Middle frontal gyrus (tissue), 1 donor: ENCODE results near the gene VLDLR.

ENCODE experiments used
- DNase-seq: peaks from one replicate; pipeline ENCODE4 v3.0.0-alpha.2; 2015; ENCODE audit warnings: low spot score; ENCODE audit errors: extremely low spot score

Gene VLDLR

DNA sequence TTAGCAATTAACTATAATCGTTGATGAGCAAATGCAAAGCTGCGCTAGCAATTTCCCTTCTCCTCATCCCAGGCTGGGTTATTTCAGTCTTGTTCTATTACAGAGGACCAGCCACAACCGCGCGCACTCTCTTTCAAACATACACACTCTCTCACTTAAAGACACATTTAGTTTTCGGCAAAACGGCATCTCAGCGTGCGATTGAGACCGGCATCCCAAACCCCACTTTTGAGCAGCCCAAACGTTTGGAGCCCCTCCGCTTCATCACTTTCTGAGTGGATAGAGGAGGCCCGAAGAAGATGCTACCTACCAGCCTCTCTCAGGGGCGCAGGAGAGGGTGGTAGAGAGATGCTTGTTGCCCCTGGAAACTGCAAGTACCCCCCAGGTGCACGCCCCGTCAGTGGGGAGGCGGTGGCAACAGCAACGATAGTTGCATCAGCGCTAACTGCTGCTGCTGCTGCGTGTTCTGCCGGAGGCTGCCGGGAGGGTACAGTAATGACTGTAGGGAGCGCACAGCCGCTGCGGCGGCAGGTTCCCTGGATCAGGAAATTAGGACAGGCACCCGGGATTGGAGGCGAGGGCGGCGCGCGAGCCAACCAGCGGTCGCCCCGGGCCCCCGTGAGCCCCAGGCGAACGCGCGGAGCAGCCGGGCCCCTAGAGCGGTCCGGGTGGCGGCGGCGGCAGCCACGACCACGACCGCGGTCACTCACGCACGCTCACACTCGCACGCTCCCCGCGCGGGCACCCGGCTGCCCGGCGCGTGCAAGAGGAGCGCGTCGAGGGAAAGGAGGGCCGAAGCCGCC, 467 bp upstream of the VLDLR start:
- DNase-seq, result no peak

DNA sequence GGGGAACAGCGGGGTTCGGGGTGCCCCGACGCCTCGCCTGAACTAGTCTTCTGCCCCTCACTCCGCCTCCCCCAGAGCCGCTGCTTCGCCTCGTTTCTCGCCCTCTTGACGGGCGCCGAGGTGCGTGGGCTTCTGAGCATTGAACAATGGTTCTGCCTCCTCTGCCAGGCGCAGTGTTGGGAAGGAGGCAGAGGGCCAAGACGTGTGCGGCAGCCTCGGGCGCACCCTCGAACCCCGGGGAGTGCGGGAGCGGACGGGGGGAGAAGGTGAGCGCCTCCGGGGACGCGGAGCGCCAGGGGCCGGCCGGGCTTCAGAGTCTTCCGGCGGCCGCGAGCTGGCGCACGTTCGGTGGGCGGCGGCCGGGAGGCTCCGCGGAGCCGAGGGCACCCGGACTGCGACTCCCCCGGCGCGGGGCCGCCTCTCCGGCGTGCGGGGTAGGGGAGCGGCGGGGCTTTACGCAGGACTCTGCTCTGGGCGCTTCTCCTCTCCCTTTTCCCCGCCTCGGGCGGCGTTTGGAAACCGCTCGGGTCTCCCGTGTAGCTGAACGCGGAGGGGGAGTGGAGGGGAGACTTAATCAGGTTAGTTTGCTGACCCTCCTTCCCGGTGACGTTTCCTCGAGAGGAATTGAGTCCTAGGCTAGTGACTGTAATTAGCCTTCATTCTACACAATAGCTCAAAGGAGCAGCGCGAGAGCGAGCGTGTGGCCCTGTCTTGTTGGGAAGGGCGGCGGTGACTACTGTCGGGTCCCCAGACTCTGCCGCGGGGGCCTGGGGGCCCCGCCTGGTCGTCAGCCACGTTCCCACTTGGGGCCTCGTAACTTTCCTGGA, 1.1 kb downstream of the VLDLR start:
- DNase-seq, result no peak

DNA sequence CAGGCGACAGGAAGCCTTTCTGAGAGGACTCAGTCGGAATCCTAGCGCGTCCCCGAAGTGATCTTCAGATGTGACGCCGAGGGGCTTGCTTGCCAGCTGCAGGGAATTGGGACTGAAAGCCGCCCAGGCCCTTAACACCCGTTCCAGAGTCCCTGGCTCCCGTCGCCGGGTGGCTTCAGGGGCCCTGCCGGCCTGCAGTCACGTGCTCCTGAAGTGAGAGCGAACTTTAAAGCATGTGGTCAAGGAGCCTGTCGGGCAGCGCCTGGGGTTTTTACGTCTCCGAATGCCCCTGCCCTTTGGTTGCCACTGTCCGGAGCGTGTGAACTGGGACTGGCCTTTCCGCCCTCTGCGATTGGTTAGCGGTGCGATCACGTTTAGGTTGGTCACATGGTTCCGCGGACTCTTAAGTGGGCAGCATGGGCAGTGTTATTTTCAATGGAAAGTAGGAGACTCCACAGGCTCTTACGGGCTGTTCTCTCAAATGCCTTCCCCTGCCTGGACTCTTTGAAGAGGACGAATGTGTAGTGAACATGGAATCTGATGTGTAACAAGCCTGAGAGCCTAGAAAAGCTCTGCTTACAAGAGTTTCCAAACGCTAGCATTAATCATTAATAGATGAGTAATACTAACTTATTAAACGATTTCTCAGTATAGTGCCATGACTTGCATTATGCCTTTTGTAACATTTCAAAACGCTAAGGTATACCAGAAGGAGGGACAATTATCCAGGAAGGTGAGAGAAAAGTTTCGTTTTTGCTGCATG, 1.9 kb downstream of the VLDLR start:
- no peak for DNase-seq

DNA sequence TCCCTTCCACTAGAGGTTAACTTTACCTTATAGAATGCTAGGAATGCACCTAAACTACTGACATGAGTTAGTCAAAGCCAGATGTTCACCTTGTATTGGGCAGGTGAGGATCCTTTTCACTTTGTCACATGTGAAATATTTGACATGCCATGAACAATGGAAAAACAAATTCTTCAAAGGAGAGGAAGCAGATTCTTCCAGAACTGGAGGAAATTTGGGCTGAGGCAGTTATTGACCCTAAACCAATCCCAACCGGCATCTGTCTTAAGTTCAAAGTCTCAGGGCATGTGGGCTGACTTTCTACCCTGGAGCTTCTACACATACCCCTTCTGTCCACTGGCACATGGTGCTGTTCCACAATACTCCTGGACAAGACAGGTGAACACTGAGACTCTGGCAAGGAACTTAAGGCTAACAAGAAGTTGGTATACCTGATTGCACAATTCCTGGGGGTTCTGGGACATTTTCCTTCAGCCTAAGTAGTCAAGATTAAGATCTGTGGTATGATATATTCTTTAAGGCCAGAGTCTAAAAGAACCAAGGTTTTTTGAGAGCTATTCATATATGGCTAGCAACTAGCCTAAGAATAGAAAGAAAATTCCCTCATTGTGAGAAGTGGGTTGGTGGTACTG, 2.6 kb downstream of the VLDLR start:
- DNase-seq, result no peak

DNA sequence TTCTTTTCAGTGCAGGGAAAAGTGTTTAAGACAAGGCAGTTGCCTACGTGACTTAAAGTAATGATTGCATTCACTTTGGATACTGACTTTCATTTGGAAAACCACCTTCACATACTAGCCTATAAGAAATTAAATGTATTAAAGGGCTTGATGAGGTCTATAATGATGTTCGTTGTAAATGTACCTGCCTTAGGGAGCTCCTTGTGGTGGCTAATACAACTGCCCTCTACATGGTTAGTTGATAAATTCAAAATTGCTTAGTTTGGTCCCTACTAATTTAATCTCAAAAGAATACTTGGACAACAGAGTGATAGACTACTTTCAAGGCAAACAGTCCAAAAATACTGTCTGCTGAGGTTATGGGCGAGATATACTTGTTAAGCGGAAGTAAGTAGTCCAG, 3.8 kb downstream of the VLDLR start:
- DNase-seq, result no peak

DNA sequence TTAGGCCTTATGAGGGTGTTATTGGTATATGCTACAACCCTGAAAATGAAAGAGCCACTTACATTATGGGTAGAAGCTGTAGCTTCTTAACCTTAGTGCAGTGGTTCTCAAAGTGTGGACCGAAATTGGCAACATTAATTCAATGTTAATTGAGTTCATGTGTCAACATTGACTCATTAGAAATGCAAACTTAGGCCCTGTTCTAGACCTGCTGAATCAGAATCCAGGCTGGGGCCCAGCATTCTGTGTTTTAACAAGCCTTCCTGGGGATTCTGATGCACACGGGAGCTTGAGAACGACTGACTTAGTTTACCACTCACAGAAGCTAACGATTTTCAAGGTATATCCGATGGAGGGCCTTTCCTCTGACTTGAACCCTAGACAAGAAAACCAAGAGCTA, 7.3 kb downstream of the VLDLR start:
- no peak for DNase-seq

DNA sequence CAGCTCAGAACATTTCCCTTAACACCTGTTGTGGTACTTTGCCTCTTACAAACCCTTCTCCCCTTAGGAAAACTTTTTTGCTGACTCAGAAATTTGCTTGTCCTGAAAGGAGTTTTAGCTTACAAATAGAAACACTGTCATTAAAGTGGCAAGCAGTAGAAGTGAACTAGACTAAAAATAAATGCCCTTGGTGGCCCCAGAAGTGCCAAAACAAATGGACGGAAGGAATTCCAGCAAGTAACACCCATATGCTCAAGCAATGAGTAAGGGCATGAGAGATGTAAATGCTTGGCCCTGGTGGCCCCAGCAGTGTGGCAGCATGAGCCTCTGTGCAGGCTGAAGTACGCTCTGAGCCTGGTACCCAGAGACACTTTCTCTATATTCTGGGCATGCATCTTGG, 8.6 kb downstream of the VLDLR start:
- DNase-seq, result no peak

DNA sequence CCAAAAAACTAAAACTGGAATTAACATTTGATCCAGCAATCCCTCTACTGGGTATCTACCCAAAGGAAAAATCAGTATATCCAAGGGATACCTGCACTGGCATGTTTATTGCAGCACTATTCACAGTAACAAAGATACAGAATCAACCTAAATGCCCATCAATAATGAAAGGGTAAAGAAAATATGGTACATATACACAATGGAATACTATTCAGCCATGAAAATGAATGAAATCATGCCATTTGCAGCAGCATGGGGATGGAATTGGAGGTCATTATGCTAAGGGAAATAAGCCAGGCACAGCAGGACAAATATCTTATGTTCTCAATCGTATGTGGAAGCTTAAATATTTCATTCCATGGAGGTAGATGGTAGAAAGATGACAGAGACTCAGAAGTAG, 9.7 kb downstream of the VLDLR start:
- DNase-seq, result no peak

DNA sequence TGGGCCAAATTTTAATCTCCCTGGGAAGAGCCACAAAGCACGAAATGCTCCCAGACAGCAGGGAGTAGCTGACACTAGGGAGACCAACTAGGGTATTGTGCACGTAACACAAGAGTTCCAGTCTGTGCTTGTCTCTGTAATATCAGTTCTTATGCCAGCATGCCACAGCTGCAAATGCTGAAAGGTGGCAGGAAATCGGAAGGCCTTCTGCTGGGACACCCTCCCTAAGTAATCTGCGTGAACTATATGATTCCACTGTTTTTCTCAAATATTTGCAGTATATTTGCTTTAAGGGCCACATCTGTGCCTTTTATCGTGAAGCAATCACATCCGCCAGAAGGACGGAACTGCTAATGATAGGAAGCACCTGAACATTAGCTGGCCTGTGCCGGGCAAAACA, 12.6 kb downstream of the VLDLR start:
- no peak for DNase-seq

DNA sequence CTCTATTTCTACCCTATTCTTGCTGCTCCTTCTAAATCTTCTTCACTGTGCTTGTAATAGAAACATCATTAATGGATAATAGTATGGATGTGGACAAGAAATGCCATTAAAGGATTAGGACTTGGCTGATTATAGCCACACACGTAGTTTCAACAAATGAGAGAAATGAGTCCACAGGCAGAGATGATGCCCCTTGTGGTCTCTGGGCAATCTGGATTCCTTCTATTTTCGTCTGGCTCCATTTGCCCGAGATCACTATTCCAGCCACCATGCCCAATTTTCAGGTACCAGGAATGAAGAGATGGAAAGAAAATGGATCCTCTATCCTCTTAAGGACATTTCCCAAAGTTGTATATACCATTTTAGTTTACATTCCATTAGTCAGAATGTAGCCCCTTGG, 13.2 kb downstream of the VLDLR start:
- no peak for DNase-seq

DNA sequence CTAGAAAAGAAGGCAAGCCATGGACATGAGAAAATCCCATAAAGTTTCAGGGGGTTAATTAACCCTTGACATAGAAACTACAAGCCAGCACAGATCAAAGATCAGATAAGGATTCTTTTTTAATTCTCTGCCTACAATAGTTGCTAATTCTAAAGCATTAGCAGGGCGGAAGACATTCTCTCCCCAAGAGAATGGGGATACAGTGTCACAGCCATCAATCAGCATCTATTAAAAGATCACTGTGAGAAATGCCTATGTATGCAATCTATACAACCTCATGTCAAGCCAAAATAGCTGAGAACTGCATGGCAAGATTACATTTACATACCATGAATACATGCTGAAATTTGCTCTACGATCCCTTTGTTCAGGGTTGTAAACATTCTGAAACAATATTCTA, 14.3 kb downstream of the VLDLR start:
- no peak for DNase-seq

DNA sequence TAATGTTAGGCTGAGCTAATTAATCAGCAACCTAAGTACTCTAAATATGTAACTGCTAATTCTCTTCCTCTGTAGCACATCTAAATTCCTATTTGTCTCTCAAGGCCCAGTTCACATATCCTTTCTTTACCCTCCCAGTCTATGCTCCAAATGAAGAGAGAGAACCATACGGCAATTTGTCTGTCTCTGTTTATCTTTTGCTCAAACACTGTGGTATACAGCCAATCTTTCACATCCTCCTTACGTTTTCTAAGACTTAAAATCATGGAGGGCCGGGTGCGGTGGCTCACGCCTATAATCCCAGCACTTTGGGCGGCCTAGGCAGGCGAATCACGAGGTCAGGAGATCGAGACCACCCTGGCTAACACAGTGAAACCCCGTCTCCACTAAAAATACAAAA, 15.8 kb downstream of the VLDLR start:
- DNase-seq, result no peak

DNA sequence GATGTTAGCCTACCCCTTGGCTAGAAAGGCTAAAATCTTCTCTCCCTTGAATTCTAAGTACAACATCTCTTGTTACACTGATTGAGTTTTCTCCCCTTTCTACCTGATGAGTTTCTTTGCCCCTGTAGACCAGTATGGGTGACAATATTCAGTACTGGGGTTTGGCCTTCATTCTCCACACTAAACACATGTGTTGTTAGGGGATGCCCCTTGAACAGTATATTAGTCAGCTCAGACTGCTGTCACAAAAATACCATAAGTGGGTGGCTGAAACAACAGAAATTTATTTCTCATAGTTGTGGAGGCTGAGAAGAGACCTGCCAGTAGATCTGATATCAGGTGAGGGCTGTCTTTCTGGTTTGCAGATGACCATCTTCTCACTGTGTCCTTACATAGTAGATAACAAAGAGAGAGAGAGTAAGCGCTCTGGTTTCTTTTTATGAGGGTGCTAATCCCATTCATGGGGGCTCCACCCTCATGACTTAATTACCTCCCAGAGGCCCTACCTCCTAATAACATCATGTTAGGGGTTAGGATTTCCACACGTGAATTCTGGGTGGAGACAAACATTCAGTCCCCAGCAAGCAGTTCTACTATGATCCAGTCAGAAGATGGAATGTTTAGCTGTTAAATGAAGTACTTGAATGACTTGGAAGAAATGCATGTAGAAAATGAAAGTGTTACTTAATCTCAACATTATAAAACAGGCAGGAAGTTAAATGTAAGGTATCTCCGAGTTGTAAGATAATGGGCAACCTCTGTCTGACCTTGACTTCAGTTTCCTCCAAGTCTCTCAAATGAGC, 17.5 kb downstream of the VLDLR start:
- DNase-seq, result no peak

DNA sequence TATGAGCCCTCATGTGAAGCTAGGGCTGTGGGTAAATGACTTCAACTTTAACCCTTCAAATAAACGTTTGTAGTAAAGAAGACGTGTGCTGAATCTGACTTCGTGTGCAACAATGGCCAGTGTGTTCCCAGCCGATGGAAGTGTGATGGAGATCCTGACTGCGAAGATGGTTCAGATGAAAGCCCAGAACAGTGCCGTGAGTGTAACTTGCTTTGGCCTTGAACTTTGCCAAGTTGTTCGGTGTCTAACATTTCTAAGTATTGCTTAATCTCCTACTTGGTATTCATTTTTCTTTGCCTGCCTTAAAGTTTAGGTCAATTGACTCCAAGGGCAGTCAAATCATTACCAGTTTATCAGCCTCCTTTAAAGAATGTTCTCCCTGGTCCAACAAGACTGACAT, 18.2 kb downstream of the VLDLR start:
- no peak for DNase-seq

DNA sequence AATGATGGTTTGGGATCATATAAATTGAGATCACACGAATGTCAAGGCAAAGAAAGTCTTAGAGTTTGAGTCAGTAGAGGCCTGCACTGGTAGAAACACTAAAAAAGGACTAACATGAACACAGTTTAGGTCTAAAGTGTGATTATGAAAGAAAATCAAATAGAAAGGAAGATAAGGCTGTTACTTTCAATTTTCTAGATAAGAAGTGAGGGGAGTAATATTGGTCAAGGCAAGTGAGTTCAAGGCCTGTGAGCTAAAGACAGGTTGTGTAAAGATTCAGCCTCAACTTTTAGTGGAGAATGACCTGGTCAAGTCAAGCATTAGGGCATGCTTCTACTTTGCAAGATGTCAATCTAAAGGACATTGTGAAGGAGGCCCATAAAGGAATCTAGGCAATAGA, 19.0 kb downstream of the VLDLR start:
- DNase-seq, result no peak

DNA sequence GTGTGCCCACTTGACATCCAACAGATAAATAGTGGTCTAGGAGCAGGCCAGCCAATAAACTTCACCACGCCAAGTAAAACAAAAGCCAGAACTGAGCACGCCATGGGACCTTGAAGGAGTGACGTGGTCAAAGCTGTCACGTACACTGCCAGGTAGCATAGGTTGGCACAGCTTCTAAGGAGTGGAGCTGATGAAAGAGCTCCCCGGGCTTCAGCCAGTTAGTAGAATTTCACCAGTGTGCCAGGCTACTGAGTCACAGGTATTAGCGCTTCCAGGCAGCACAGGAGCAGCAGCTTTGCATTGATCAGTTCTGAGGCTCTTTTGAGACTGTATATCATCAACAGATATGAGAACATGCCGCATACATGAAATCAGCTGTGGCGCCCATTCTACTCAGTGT, 19.4 kb downstream of the VLDLR start:
- no peak for DNase-seq

DNA sequence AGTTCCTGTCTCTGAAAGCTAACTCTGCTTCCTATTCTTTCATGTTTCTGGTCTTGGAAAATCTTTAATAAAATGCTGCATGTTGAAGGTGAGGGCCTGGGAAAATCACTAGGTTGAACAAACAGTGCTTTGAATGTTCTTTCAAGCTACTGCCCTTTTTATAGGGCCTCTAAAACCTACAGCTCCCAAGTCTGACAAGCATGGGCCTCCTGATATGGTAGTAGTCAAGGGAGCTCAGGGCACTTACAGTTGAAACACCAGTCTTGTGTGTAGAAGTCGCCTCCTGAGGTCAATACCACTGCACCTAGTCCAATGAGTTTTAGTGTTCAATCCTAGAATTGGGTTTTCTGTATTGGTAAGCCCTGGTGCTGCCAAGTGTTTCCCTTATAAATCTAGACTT, 20.5 kb downstream of the VLDLR start:
- no peak for DNase-seq

DNA sequence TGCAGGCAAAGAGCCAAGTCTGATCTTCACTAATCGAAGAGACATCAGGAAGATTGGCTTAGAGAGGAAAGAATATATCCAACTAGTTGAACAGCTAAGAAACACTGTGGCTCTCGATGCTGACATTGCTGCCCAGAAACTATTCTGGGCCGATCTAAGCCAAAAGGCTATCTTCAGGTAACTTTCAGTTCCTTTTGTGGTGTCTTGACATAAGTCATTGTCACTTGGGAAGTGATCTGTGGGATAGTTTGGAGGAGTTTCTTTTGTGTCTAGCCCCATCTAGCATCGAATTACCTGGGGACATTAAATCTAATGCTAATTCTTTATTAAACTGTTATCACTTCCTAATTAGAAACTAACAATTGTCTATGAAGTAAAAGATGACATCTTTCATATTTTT, 24.0 kb downstream of the VLDLR start:
- no peak for DNase-seq

DNA sequence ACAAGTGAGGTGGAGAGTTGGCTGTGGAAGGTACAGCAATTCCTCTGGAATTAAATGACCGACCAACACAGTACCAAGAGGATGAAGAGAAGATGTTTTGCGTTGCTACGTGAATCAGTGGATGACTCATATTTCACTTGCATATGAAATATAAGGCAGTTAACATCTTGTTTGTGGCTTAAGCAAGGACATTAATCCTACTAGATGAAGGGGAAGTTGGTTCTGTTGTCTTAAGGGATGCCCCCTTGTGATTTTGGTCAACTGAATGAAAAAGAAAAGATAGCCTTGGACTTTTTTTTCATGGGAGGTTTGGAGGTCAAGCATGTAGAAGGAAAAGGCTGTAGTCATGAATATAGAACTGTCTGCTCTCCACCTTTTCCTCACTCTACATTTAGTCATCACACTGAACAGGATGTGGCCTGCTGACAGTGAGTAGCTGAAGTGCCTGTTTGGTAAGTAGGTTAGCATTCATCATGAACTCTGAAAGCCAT, 33.9 kb downstream of the VLDLR start:
- DNase-seq, result no peak

DNA sequence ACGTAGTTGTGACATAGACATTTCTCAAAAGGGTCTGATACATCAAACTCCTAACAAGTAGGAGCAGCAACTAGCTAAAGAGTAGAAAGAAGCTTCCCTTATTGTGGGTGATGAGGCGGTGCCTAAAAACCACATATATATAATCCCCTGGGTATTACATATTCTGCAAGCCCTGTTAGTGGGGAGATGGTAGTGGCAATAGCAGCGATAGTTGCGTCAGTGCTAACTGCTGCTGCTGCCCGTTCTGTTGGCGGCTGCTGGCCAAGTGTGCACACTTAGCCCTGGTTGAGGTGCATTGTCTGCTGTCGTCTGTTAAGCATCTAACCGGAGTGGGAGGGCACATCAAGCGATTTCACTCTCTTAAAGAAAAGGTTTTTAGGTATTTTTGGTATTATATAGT, 35.8 kb downstream of the VLDLR start:
- DNase-seq, result no peak

DNA sequence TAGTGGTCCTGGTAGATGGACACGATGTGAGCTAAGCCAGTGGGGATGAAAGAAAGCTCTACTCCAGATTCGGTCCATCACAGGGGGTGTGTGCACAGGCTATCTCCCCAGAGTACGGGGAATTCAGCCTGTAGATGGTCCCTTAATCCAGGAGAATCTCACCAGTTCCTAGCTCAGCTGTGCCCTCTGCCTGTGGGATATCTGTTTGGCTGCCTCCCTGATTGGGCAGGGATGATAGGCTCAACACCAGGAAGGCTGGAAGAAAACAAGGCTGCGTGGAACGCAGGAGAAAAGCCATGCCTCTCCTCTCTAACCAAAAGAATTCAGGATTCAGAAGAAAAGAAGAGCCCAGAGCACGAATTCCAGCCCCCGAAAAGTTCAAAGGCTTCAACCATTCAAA, 40.9 kb downstream of the VLDLR start:
- no peak for DNase-seq
